Lung microvascular endothelial cell (primary cell): ENCODE measurements around the gene WNK2. TPM values are rescaled to one million over a fixed set of nuclear protein-coding genes. Genes with fewer than 3 reads are reported as not detected.

ENCODE experiments used
- DNase-seq, 2 donors: peaks; one replicate each; pipeline versions ENCODE4 v3.0.0 to v3.0.0-alpha.2; 2010; ENCODE audit warnings: low read depth in 2 of 2
- total RNA-seq: library from RNA; depleted of rRNA; stranded (reverse); fragments of >200 nt; gene quantifications from 2 replicates; pipeline ENCODE4 v1.2.1, GENCODE V29; 2014

Gene WNK2
- total RNA-seq, 1 donor from 2014 or later: not detected

DNA sequence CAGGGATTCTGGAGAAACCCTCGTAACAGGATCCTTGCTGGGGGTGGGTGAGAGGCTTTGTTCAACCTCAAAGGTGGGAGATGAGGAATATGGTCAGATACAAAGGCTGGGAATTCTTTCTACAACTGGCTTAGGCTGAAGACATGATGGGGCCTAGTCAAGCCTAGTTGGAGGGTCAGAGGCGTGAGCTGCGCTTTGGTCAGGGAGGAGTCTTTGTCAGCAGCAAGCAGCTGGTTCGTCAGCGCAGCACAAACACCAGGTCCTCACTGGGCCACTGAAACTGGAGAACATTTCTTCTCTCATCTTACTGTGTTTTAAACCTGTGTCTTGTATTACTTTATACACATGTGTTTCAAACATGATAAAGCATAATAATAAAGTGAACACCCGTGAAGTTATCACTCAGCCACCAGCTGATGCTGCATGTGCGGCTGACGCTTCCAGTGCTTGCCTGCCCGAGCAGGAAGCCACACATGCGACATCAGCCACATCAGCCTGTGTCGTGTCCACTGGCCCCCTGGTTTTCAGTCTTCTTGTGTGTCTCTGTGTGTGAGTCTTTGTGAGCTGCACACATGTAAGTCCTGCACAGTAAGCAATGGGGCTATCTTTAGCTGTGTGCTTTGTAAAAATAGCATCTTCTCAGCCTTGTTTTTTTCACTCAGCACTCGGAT is 81.5 kb downstream of the WNK2 start:
- no peak for DNase-seq

DNA sequence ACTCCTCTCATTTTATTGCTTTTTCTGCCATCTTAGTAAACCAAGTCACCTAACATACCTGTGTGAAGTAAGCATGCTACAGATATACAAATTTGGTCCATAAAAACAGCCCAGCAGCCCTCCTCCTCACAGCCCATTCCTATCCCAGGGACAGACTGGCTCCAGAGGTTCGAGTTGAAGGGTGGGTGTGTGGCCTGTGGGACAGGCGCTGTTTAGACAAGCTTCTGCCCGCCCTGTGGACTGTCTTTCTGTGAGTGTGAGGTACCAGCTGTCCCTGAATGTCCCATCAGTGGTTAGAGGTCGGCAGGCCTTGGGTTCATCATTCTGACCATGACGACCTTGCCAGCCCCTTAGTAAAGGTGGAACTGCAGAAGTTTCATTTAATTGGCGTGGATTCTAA is 82.0 kb downstream of the WNK2 start:
- no peak for DNase-seq

DNA sequence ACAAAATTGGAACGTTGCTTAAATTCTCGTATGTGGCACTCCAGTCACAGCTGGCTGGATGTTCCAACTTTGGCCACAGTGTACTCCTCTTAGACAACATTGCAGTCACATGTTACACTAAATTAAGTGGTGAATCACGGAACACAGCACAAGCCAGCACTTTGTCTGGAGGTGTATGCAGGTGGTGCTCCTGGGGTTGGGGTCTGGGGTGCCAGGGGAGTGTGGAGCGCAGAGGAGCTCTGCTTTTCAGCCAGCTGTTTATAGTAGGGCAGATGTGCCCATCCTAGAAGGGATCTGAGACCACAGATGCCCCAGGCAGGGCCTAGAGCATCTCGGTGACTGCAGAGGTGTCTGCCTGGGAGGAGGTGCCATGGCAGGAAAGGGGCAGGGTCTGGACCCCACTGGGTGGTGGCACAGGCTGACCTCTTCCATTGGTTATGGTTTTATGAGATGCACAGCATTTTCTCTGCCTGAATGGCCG is 82.6 kb downstream of the WNK2 start:
- no peak for DNase-seq

DNA sequence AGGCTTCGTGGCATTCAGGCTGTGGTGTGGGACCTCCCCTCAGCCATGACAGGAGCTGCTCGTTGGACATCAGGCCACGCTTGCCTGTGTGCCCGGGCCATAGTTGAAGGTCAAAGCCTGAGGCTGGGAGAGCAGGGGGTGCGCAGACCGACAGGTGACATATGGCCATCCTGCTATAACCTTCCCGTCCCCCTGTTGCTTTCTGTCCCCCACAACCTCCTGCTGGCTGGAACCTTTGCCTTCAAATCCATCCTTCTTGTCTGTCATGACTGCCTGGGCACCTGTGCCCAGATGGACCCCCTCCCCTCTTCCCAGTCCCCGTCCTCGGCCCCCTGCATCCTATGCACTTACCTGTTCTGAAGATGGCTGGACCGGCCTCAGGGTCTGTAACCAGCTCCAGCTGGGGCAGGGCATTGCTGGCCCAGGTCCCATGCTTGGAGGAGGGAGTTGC is 83.2 kb downstream of the WNK2 start:
- DNase-seq: no peak

DNA sequence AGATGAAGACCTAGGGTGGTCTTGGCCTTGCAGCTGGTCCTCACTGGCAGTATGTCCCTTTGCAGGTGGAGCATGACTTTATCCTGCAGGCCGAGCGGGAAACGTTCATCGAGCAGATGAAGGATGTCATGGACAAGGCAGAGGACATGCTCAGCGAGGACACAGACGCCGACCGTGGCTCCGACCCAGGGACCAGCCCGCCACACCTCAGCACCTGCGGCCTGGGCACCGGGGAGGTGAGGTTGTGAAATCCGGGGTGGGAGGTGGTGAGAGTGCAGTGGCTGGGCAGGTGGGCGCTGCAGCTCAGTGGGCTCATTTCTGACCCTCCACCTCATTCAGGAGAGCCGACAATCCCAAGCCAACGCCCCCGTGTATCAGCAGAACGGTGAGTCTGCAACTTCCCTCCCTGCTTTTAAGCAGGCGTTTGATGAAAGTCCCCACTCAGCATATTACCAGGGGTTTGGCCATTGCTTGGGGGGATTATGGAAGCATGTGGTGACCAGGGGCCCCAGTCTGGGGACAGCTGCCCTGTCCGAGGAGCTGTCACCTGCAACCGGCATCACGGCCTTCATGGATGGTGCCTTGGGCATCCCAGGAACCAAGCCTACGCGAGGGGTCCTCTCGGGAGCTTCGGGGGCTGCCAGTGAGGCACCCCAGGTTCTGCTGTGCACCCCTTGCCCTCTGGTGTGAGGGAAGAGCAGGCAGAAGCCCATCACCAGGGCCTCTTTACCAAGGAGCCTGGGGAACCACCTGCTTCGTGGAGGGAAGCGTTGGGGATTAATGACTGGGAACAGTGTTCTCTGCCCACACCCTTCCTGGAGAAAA is 84.0 kb downstream of the WNK2 start:
- no peak for DNase-seq

DNA sequence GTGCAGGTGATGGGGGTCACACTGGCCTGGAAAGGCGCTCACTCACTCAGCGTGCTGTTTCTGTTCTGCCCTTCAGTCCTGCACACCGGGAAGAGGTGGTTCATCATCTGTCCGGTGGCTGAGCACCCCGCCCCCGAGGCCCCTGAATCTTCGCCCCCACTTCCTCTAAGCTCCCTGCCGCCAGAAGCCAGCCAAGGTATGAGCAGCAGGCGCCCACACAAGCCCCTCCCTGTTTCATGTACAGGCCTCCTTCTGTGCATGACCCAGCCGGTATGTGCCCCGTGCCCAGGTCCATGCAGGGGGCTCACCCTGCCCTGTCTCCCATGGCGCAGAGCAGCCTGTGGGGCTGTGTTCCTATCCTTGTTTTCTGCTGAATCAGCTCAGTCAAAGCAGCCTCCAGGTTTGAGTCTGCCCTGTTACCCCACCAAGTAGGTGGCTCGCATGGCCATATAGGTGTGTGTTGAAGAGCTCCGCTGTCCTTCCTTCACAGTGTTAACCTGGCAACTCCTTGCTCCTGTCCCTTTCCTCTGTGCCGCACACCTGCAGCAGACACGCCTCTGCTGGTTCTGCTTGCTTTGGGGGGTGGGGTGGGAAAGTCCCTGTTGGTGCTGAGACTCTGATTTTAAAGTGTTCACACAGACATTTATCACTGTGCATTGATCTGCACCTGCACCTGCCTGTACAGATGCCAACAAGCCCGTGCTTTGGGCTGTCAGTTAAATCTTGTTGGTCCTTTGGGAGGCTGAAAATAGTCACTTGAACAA is 84.8 kb downstream of the WNK2 start:
- no peak for DNase-seq

DNA sequence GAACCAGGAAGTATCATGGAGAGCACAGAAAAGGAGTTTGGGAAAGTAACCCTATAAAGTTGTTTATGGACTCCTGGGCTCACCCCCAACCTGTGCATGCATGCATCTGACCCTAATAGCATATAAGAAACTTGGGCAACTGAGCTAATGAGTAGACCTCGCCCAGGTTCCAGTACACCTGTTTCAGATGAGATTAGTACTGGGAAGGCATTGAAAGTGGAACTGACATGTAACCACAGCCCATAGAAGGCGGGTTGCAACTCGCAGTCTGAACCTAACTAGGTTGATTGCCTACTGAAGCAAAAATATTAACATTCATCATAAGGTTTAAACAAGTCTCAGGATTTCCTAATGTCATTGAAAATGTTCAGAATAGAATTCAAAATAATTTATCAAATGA is 87.0 kb downstream of the WNK2 start:
- DNase-seq: no peak

DNA sequence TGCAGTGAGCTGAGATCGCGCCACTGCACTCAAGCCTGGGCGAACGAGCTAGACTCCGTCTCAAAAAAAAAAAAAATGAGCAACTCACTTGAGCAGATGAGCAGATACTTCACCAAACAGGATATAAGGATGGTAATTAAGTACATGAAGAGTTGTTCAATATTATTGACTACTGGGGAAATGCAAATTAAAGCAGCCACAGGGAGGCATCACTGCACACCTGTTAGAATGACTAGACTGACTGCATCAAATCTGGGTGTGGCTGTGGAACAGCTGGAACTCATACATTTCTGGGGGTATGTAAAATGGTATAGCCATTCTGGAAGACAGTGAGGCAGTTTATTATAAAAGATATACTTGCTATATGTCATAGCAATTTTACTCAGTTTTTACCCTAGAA is 93.0 kb downstream of the WNK2 start:
- no peak for DNase-seq

DNA sequence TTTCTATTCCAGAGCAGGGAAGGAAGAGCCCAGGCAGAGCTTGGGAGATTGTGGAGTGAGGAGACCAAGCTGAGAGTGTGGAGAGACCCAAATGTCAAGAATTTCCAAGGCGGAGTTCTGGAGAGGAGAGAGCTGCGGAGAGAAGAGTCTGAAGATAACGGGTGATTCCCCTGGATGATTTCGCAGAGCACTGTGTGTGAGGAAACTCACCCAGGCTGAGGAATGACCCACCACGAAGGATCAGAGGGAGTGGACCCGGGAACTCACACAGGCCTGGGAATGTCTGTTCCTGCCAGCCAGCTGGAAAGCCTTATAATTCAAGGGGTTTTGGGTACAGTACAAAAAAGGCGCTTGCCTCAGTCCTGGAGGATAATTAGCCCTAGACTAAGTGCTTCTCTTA is 94.2 kb downstream of the WNK2 start:
- DNase-seq: no peak

DNA sequence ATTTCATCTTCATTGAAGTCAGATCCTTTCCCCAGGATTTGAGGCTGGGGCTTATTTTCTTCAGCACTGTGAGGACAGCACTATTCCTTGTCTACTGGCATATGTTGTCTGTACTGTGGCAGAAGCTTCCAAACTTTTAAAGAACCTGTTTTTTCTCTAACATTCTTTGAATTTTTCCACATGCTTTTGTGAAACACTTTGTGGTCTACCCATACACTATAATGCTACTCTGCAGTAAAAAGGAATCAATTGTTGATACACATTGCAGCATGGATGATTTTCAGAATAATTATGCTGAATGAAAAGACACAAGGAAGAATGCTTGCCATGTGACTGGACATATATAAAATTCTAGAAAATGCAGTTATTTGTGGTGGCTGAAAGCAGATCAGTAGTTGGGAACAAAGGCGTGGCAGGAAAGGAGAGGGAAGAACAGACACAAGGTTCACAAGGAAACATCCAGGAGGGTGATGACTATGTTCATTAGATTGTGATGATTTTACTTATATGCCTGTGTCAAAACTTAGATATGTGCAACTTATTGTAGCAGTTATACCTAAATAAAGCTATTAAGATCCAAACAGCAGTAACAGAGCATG is 96.8 kb downstream of the WNK2 start:
- no peak for DNase-seq

DNA sequence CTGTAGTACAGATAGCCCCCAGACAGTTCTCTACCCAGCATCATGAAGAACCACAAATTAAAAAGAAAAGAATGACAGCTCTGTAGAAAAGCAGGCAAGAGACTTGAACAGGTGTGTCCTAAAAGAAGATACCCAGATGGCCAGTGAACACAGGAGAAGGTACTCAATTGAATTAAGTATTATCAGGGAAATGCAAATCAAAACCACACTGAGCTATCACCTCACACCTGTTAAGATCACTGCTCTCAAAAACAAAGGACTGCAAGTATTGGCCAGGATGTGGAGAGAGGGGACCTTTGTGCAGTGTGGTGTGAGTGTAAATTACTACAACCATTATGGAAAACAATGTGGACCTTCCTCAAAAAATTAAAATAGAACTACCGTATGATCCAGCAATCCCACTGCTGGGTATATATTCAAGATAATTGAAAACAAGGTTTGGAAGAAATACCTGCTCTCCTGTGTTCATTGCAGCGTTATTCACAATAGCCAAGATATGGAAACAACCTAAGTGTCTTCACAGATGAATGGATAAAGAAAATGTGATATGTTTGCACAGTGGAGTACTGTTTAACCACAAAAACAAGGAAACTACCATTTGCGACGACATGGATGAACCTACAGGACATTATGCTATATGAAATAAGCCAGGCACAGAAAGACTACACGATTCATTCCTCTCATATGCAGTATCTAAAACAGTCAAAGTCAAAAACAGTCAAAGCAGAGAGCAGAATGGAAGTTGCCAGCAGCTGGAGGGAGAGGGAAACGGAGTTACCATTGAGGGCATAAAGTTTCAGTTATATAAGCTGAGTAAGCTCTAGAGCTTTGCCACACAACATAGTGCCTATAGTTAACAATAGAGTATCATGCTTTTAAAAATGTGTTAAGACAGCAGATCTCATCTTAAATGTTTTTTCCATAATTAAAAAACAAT is 102.6 kb downstream of the WNK2 start:
- DNase-seq: no peak

DNA sequence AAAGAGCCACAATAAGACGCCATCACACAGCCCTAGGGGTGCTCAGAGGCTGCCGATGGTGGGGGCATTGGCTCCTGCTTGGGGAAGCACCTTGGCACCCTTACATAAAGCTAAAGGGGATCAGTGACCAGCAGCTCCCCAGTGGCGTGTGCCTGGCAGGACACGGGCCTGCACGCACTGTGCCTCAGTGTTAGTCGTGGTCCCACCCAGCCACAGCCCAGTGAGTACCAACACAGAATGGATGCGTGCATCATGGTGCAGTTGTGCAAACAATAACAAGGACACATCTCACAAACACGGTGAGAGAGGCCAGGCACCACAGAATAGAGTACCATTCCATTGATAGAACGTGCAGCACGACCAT is 103.2 kb downstream of the WNK2 start:
- DNase-seq: no peak

DNA sequence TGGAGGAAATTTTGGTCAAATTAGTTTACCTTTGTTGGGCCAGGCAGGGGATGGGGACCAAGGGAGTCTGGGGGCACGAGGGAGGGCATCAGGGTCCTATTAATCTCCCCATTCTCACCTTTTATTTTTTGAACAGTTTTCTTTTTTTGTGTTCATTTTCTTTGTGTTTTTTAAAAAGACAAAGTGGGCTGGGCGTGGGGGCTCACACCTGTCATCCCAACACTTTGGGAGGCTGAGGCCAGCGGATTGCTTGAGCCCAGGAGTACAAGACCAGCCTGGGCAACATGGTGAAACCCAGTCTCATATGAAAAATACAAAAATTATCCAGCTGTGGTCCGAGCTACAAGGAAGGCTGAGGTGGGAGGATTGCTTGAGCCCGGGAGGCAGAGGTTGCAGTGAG is 103.7 kb downstream of the WNK2 start:
- no peak for DNase-seq

DNA sequence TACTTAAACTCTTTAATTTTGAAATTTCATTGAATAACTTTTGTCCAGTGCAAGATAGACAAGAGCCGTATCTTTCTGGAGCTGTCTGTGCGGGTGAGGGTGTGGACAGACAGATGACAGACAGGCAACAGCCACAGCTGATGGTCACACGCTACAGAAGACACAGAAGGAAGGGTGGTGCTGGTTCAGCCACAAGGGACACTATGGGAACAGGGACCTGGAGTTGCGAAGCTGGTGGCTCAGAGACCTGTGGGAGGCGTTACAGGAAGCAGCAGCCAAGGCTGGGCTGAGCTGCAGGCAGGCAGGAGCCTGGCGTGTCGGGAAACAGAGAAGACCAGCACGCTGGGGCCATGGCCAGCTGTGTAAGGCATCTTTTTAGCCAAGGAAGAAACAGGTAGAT is 104.4 kb downstream of the WNK2 start:
- DNase-seq: no peak

DNA sequence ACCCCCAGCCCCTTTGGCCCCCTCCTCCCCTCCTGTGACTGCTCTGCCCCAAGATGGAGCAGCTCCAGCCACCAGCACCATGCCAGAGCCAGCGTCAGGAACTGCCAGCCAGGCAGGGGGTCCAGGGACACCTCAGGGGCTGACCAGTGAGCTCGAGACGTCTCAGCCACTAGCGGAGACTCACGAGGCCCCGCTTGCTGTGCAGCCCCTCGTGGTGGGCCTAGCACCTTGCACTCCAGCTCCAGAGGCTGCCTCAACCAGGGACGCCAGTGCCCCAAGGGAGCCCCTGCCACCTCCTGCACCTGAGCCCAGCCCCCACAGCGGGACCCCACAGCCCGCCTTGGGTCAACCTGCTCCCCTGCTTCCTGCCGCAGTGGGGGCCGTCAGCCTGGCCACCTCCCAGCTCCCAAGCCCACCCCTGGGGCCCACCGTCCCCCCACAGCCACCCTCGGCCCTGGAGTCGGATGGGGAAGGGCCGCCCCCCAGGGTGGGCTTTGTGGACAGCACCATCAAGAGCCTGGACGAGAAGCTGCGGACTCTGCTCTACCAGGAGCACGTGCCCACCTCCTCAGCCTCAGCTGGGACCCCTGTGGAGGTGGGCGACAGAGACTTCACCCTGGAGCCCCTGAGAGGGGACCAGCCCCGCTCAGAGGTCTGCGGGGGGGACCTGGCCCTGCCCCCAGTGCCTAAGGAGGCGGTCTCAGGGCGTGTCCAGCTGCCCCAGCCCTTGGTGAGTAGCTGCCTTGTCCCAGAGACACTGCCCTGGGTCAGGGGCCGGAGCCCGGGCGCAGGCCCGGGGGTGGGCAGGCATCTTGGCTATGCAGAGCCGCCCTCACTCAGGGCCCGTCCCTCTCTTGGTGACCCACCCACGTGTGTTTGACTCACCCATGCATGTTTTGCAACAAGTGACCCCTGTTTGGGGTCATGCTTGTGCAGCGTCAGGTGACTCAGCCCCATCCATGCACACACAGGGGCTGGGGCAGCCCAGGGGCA is 105.2 kb downstream of the WNK2 start:
- DNase-seq: no peak

DNA sequence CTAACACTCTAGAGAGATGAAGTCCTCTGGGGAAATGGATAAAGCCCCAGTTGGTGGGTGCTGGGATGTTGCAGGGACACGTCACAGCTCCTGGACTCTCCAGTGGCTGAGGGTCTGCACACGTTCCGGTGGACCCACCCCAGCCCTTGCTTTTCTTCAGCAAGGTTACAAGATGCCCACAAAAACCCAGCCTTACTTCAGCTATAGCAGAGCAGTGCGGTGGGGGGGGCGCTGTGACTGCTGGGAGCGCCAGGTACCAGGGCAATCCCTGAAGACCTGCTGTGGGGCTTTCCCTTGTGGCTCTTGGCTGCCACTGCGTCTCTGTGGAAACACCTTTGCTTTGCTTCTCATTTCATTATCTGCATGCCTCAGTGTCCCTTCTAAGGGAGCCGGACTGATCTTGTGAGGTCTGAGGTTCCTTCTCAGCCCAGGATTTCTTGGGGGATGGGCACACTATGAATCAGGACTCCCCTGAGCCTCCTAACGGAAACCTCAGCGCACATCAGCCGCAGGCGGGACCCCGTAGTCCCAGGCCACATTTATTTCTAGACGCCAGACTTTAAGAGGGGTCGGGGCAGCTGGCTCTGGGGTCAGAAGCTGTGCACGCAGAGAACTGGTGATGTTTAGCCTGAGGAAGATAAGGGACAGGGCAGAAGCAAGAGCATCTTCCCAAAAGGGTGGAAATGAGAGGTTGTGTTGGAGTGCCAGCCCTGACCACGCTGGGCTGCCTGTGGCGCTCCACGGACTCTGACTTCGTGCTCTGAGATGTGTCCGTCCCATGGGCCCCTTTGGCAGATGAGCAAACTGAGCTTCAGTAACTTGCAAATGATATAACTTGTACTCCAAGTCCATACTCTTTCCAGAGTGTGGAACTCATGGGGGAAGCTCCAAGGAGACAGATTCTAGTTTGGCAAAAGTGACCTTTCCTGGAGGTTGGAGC is 106.8 kb downstream of the WNK2 start:
- no peak for DNase-seq

DNA sequence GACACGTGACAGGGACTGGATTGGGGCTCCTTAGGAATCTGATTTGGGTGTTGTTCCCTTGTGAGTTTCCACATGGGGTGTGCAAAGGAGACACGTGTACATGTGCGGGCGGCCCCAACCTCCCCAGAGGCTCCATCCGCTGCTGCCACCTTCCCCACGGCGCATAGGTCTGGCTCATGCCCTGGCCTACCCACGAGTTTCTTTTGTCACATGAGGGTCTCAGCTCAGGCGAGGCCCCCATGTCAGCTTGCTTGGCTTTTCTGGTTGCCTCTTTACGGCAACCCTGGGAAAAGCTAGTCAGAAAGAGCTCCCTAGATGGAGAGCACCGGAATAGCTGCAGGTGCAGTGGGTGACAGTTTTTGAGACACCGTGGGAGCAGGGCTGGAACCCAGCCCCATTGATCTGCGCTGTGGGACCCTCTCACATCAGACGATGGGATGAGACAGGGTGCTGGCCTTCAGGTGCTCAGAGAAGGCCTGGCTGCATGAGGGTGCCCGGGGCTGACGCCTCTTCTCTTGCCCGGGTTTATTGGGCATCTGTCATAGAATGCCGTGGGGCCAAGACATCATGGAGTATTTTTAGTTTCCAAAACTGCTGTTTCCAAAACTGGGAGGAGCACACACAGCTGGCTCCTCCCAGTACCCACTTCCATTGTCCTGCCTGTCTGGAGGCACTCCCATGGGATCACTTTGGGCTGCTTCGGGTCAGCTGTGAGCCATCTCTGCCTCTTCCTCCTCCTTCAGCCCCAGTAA is 107.8 kb downstream of the WNK2 start:
- DNase-seq: no peak

DNA sequence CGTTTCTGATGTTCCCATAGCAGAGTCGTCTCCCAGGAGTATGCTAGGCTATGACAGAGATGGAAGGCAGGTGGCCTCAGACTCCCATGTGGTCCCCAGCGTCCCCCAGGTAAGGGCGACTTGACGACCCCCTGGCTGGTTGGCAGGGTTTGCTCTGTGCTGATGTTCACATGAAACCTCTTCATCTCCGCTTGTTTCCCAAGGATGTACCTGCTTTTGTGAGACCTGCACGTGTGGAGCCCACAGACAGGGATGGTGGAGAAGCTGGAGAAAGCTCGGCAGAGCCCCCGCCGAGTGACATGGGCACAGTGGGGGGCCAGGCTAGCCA is 108.3 kb downstream of the WNK2 start:
- no peak for DNase-seq
